DMS53 treated with DMSO at 0.1 percent for 48 hours (cell line): ENCODE measurements around the gene ANKRD61.
"Not testable (repeated sequence)": the region's sequence is repeated elsewhere in the genome, so short reads cannot be mapped to it uniquely, and the experiment has no call there.

Experiments used
- DNase-seq: peaks from one replicate; lab custom pipeline; 2025; ENCODE audit not compliant: unreplicated experiment; lab: John Stamatoyannopoulos, UW

Gene ANKRD61

GRCh38 chr7:6030988-6031387 lies at the start of gene ANKRD61:
Gene ANKRD61 (plus strand): TSS chr7:6031376. CDS start chr7:6031376, 0 bp downstream.
- DNase-seq: no peak

GRCh38 chr7:5987061-5987460 lies 44.1 kb upstream of the ANKRD61 start:
- not testable (repeated sequence) for DNase-seq

GRCh38 chr7:5997210-5997808 lies 33.9 kb upstream of the ANKRD61 start:
- DNase-seq: peak; percentile 71

- no peak for DNase-seq
Measured at GRCh38 chr7:6007386-6007785, 23.8 kb upstream of the ANKRD61 start.

GRCh38 chr7:6007835-6008590 lies 23.2 kb upstream of the ANKRD61 start:
- not testable (repeated sequence) for DNase-seq

GRCh38 chr7:6008668-6009611 lies 22.2 kb upstream of the ANKRD61 start, which contains the start of the genes AIMP2 and PMS2:
Gene AIMP2 (plus strand): TSS chr7:6009272. CDS start chr7:6009364, 92 bp downstream.
Gene PMS2 (minus strand): TSS chr7:6009049. CDS start chr7:6009019, 30 bp downstream.
- peak; percentile 99 for DNase-seq

- not testable (repeated sequence) for DNase-seq
Measured at GRCh38 chr7:6010370-6010769, 20.8 kb upstream of the ANKRD61 start.

GRCh38 chr7:6011541-6011940 lies 19.6 kb upstream of the ANKRD61 start:
- no peak for DNase-seq

- DNase-seq: peak; percentile 83
Measured at GRCh38 chr7:6012355-6013104, 18.6 kb upstream of the ANKRD61 start.

- peak; percentile 76 for DNase-seq
Measured at GRCh38 chr7:6015917-6016652, 15.1 kb upstream of the ANKRD61 start.

GRCh38 chr7:6016653-6016966 lies 14.6 kb upstream of the ANKRD61 start:
- DNase-seq: no peak

GRCh38 chr7:6020371-6021286 lies 10.5 kb upstream of the ANKRD61 start:
- peak; percentile 96 for DNase-seq

- no peak for DNase-seq
Measured at GRCh38 chr7:6022707-6023106, 8.5 kb upstream of the ANKRD61 start.

GRCh38 chr7:6023974-6024435 lies 7.2 kb upstream of the ANKRD61 start:
- no peak for DNase-seq

GRCh38 chr7:6026011-6026819 lies 5.0 kb upstream of the ANKRD61 start:
- DNase-seq: peak; percentile 75

- DNase-seq: no peak
Measured at GRCh38 chr7:6026820-6027311, 4.3 kb upstream of the ANKRD61 start.

GRCh38 chr7:6027806-6028365 lies 3.3 kb upstream of the ANKRD61 start:
- DNase-seq: no peak

GRCh38 chr7:6028563-6028962 lies 2.6 kb upstream of the ANKRD61 start:
- no peak for DNase-seq
